GM12874 (cell line): ENCODE data around the gene TTLL3.

Experiments used
- CTCF ChIP-seq: IDR thresholded peaks from 2 replicates; pipeline ENCODE4 v1.5.1; 2011; ENCODE audit warnings: low read depth, mild to moderate bottlenecking, control low read depth, low read length, moderate library complexity; ENCODE audit not compliant: insufficient read depth

The TTLL3 gene

GRCh38 chr3:9862391-9863057 lies 52.5 kb downstream of the TTLL3 start:
- TF ChIP-seq CTCF = peak; percentile 22; the same call in 1 of the 2 replicates

- no peak for TF ChIP-seq CTCF
Observed at GRCh38 chr3:9863058-9863772, 53.2 kb downstream of the TTLL3 start.

GRCh38 chr3:9864200-9864927 lies 54.3 kb downstream of the TTLL3 start:
- TF ChIP-seq CTCF = no peak

GRCh38 chr3:9866639-9867038 lies 56.6 kb downstream of the TTLL3 start:
- TF ChIP-seq CTCF = no peak

GRCh38 chr3:9867106-9867505 lies 57.0 kb downstream of the TTLL3 start:
- no peak for TF ChIP-seq CTCF

- TF ChIP-seq CTCF = no peak
Observed at GRCh38 chr3:9869955-9870354, 59.9 kb downstream of the TTLL3 start.

GRCh38 chr3:9870978-9871377 lies 60.9 kb downstream of the TTLL3 start:
- no peak for TF ChIP-seq CTCF
